NCI-H2227 treated with DMSO at 0.1 percent for 48 hours (cell line): ENCODE results near the gene POLR2J.
A peak's percentile ranks its signal among the peaks of the same experiment; 100 is the strongest.
"Not testable (repeated sequence)": the region's sequence is repeated elsewhere in the genome, so short reads cannot be mapped to it uniquely, and the experiment has no call there.

Experiments
- DNase-seq: peaks from one replicate; lab custom pipeline; 2025; lab: John Stamatoyannopoulos, UW

The POLR2J gene

GRCh38 chr7:102466097-102466496, 12.6 kb downstream of the POLR2J start:
- no peak for DNase-seq

- peak; percentile 93 for DNase-seq
Measured at GRCh38 chr7:102464577-102465280, 14.0 kb downstream of the POLR2J start, which contains the start of the genes ALKBH4 and LRWD1. ALKBH4 (minus strand) TSS chr7:102464863; CDS start chr7:102464836, 27 bp downstream. LRWD1 (plus strand) TSS chr7:102464984; CDS start chr7:102465081, 97 bp downstream.

GRCh38 chr7:102463841-102464576, 14.7 kb downstream of the POLR2J start:
- no peak for DNase-seq

DNA sequence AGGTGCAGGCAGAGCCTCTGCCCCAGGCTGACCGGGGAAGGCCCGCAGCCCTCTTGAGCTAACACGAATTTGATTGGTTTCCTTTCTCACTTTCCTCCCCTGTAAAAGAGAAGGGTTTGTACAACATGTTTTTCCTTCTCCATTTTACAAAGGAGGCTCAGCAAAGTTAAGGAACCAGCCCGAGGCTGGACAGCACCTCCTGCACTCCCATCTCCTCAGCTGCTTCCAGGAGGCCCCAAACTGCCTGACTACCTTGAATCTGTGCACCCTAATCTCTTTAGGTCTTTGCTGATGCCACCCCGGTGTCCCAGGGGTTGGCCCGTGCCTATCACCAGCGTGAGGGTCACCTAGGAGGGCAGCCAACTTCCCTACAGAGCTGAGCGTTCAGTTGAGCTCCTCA, 18.3 kb downstream of the POLR2J start:
- no peak for DNase-seq

DNA sequence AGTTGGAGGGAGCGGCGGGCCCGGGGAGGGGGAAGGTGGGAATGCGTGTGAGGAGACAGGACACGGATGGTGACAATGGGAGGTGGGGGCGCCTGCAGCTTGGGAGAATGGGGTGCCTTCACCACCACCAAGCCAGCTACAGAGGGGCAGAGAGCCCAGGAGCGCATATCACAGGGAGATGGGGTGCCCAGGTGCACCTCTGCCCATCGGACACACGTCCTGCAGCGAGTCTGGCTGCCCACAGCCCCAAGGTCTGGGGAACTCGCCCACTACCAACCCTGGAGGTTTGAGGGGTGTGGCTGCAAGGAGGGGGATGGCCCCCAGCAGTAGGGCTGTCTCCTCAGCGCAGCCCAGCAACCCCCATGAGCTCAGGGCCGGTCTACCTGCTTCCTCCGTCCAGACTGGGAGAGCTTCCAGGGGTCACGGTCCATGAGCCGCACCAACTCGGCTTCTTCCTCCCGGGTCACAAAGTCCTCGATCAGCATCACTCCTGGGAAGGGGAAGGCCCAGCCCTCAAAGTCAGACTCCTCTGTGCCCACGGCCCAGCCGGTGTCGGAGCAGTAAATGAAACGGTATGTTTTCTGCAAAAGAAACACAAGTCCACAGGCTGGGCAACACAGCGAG, 19.4 kb downstream of the POLR2J start:
- no peak for DNase-seq

- DNase-seq = no peak
Measured at GRCh38 chr7:102457352-102457924, 21.3 kb downstream of the POLR2J start.

- DNase-seq = no peak
Measured at GRCh38 chr7:102456327-102456726, 22.4 kb downstream of the POLR2J start.

DNA sequence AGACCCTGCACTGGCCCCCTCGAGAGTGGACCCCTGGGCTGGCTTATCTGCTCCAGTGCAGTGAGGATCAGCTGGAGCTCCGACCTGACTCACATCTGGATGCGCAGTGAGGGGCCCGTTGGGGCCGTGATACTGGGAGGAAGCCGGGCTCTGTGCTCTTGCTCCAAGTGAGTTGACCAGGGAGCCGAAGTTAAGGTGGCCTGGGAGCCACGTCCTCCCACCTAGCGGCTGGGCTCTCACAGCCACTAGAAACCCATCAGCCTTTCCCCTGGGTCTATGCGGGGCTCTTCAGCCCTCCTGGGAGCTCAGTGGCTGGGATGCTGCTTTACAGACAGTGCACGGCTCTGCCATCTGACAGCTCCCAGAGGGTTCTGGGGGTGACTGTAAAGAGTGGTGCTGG, 23.1 kb downstream of the POLR2J start:
- DNase-seq = no peak

- DNase-seq = not testable (repeated sequence)
Measured at GRCh38 chr7:102454932-102455331, 23.8 kb downstream of the POLR2J start.

DNA sequence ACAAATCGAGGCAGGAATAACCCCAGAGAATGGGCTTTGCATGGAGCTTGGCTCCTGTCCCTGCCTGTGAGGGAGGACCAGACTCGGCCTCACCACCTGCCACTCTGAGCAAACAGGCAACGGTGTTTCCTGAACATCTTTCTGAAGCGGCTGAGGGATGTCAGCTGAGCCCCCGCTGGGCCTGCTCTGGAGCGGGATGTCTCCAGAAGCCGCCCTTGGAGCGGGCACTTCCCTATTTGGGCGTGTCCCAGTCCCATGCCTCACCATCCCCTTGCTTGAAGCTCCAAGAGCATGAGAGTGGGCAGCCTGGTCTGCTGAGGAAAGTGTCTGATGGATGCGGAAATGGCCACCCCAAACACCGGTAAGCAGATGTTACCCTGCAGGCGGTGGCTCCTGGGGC, 24.3 kb downstream of the POLR2J start:
- DNase-seq = no peak

DNA sequence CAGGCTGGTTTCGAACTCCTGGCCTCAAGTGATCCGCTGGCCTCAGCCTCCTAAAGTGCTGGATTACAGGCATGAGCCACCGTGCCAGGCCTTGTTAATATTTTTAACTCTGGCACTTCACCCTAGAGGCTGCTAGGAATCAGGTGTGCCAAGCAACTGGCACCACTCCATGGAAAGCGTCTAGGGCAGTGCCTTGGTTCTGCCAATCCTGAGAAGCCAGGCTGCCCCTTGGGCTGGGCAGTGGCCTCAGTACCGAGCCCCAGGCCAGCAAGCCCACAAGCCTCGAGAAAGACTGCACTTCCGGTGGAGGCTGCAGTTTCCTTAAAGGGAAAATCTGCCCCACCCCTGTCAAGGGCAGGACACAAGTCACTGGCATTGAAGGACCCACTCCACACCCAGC, 25.4 kb downstream of the POLR2J start:
- DNase-seq = no peak

GRCh38 chr7:102452451-102452850, 26.3 kb downstream of the POLR2J start:
- DNase-seq = no peak

GRCh38 chr7:102451371-102452054, 27.2 kb downstream of the POLR2J start:
- DNase-seq = peak; percentile 50

DNA sequence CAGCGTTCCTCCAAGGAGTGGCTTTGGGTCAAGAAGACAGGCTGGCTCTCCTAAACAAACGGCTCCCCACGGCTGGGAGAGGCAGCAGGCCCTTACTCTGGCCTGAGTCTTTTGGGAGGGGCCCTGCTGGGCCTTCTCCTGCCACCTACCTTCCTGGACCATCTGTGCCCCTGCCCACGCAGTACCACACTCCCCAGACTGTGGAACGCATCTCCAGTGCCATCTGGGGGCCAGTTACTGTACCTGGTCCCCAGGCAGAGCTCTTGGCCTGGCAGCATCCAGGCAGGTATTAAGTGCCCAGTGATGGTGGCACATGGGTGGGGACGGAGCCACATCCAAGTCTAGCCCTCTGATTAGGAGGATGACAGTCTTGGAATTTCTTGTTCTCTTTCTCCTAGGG, 28.5 kb downstream of the POLR2J start:
- no peak for DNase-seq

DNA sequence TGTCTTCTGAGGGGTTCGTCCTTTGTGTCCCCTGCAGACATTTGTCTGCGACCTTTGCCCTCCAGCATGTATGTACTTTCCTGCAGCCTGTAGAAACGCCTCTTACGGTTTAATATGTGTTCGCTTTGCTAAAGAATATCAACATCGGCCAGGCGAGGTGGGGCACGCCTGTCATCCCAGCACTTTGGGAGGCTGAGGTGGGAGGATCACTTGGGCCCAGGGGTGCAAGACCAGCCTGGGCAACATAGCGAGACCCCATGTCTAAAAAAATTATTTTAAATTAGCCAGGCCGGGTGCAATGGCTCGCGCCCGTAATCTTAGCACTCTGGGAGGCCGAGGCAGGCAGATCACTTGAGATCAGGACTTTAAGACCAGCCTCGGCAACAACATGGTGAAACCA, 29.6 kb downstream of the POLR2J start:
- no peak for DNase-seq

DNA sequence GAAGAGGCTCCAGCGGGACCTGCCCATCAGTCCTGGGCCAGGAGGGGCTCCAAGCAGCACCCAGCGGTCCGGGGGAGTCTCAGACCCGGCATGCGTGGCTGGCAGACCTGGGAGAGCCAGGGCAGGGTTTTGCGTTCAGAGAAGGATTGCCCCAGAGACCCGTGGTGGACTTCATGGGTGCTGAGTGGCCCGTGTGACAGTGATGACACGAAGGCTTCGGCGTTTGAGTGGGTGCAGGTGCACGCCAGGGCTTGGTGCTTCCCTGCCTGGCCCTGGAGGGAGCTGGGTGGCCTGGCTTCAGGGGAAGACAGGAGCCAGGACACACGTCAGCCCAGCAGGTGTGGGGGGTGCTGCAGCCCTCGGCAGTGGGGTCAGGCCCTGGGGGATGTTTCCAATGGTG, 31.4 kb downstream of the POLR2J start:
- no peak for DNase-seq

GRCh38 chr7:102446387-102447156, 32.1 kb downstream of the POLR2J start:
- no peak for DNase-seq

DNA sequence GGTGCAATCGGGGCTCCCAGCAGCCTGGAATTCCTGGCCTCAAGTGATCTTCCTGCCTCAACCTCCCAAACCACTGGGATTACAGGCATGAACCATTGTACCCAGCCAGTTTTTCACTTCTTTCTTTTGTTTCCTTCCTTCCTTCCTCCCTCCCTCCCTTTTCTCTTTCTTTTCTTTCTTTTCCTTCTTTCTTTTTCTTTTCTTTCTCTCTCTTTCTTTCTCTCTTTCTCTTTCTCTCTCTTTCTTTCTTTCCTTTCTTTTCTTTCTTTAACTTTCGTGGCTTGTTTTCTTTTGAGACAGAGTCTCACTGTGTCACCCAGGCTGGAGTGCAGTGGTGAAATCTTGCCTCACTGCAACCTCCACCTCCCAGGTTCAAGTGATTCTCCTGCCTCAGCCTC, 33.0 kb downstream of the POLR2J start:
- DNase-seq = no peak

DNA sequence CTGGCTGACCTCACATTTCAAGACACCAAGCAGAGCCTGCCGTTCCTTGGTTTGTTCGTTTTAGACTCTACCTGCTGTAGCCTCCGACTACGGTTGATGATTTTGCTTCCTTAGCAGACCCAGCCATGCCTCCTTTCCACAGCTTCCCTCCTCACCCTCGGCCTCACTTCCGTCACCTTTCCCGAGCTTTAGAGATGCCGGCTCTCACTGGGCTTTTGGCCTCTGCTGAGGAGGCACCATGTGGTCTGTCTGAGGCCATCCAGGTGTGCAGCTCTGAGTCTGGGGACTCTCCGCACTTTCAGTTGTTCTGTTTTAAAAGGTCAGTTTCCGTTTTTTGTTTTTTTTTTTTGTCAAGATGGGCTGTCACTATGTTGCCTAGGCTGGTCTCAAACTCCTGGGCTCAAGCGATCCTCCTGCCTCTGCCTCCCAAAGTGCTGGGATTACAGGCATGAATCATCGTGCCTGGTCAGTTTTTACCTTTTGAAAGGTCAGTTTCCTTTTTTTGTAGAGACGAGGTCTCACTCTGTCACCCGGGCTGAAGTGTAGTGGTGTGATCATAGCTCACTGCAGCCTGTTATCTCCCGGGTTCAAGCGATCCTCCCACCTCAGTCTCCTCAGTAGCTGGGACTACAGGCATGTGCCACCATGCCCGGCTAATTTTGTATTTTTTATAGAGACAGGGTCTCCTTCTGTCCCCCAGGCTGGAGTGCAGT, 33.6 kb downstream of the POLR2J start:
- DNase-seq = no peak

GRCh38 chr7:102439963-102440795, 38.5 kb downstream of the POLR2J start:
- DNase-seq = no peak
